Spleen (tissue), 7 donors: ENCODE results near the gene MEF2A.

ENCODE experiments used
- POLR2A ChIP-seq, 3 donors: fragments of 450-650 bp; IDR thresholded peaks; one replicate each; pipeline ENCODE4 v1.5.1; 2017; ENCODE audit warnings: antibody characterized with exemption in 3 of 3, mild to moderate bottlenecking in 1 of 3
- POLR2AphosphoS5 ChIP-seq, 3 donors: sonication (generic); formaldehyde crosslinking; IDR thresholded peaks; one replicate each; pipeline ENCODE4 v1.5.1; 2017; ENCODE audit warnings: antibody characterized with exemption in 3 of 3
- TF ChIP-seq, protein P1 (sequence below), 11 experiments: fragments of 200-600 bp in 7 of 11; fragments of 450-650 bp in 4 of 11; sonication (generic) in 4 of 11; IDR thresholded peaks in 8 of 11; conservative IDR thresholded peaks in 3 of 11; 1 replicate in 7 of 11; 2 replicates in 4 of 11; pipeline versions ENCODE4 v1.4.0 to v1.8.0; 2016 to 2021; ENCODE audit warnings: antibody characterized with exemption in 11 of 11, inconsistent platforms in 4 of 11, mild to moderate bottlenecking in 1 of 11
- donor health status: DM: no; HTN: no; CAD: no; lungs with moderate emphysema.
- donor health status: DM: no; HTN: no; CAD: no.
- donor health status: DM: no; HTN: no; CAD: no.

DNA sequence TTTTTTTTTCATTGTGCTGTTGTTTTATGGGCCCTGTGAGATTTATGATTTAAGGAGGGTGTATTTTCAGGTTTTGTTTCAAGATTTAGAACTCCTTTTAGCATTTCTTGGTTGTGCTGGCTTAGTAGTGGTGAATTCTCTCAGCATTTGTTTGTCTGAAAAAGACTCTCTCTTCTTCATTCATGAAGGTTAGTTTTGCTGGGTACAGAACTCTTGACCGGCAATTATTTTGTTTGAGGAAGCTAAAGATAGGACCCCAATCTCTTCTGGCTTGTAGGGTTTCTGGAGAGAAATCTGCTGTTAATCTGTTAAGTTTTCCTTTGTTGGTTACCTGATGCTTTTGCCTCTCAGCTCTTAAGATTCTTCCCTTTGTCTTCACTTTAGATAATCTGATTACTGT lies 120.5 kb downstream of the MEF2A start:
- TF ChIP-seq, protein P1, sequence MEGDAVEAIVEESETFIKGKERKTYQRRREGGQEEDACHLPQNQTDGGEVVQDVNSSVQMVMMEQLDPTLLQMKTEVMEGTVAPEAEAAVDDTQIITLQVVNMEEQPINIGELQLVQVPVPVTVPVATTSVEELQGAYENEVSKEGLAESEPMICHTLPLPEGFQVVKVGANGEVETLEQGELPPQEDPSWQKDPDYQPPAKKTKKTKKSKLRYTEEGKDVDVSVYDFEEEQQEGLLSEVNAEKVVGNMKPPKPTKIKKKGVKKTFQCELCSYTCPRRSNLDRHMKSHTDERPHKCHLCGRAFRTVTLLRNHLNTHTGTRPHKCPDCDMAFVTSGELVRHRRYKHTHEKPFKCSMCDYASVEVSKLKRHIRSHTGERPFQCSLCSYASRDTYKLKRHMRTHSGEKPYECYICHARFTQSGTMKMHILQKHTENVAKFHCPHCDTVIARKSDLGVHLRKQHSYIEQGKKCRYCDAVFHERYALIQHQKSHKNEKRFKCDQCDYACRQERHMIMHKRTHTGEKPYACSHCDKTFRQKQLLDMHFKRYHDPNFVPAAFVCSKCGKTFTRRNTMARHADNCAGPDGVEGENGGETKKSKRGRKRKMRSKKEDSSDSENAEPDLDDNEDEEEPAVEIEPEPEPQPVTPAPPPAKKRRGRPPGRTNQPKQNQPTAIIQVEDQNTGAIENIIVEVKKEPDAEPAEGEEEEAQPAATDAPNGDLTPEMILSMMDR (IDR thresholded peaks at IDR 0.05 in 8 of 11, conservative IDR thresholded peaks at IDR 0.05 in 3 of 11), result no peak
- no peak for TF ChIP-seq POLR2A (IDR thresholded peaks at IDR 0.05)
- no peak for TF ChIP-seq POLR2AphosphoS5 (IDR thresholded peaks at IDR 0.05)
